Activated CD8-positive, alpha-beta T cell treated with anti-CD3 and anti-CD28 coated beads for 36 hours (primary cell): Measurements from ENCODE around the gene CCND1. TPM values are rescaled to one million over a fixed set of nuclear protein-coding genes. Genes with fewer than 3 reads are reported as not detected.

Experiments used
- ATAC-seq: fragments of 200-7000 bp; cut with Tn5 transposase; one replicate; pipeline ENCODE4 v1.10.0; 2021; ENCODE audit warnings: mild to moderate bottlenecking, moderate library complexity
- CTCF ChIA-PET: fragments of 350-600 bp; sonication (Branson Sonifier 250); formaldehyde crosslinking; loops from one replicate; lab custom pipeline; 2021; ENCODE audit warnings: antibody characterized with exemption; lab: Charles Lee
- POLR2A ChIA-PET: fragments of 350-600 bp; sonication (Branson Sonifier 250); formaldehyde crosslinking; loops from one replicate; lab custom pipeline; 2021; ENCODE audit warnings: antibody characterized with exemption; lab: Charles Lee
- DNase-seq: peaks from one replicate; pipeline ENCODE4 v3.0.0-alpha.2; 2020
- H3K27ac Mint-ChIP-seq: one replicate; pipeline ENCODE4 v1.8.0; 2021; ENCODE audit warnings: mild to moderate bottlenecking, mixed read lengths
- H3K27me3 Mint-ChIP-seq: one replicate; pipeline ENCODE4 v1.8.0; 2021; ENCODE audit warnings: mixed read lengths
- H3K36me3 Mint-ChIP-seq: one replicate; pipeline ENCODE4 v1.8.0; 2021; ENCODE audit warnings: low read depth, mixed read lengths
- H3K4me1 Mint-ChIP-seq: one replicate; pipeline ENCODE4 v1.8.0; 2021; ENCODE audit warnings: low read depth, mixed read lengths
- H3K4me3 Mint-ChIP-seq: one replicate; pipeline ENCODE4 v1.8.0; 2021; ENCODE audit warnings: mild to moderate bottlenecking, moderate library complexity, mixed read lengths
- H3K9me3 Mint-ChIP-seq: one replicate; pipeline ENCODE4 v1.8.0; 2021; ENCODE audit warnings: mixed read lengths
- intact Hi-C: fragments of 100-400 bp; cut with micrococcal nuclease; formaldehyde crosslinking; loops from one replicate; pipeline ENCODE4 v1.10.0; 2022
- total RNA-seq, 2 experiments: library from RNA; stranded (reverse); gene quantifications; one replicate each; pipeline ENCODE4 v1.2.3, GENCODE V29; 2021
- TF ChIP-seq, protein P1 (sequence below): fragments of 200-600 bp; IDR thresholded peaks from one replicate; pipeline ENCODE4 v1.8.0; 2022; ENCODE audit warnings: antibody characterized with exemption, mild to moderate bottlenecking

CCND1 gene
- total RNA-seq, 2 experiments from 2014 or later, result 2.8 to 3.3 TPM

DNA sequence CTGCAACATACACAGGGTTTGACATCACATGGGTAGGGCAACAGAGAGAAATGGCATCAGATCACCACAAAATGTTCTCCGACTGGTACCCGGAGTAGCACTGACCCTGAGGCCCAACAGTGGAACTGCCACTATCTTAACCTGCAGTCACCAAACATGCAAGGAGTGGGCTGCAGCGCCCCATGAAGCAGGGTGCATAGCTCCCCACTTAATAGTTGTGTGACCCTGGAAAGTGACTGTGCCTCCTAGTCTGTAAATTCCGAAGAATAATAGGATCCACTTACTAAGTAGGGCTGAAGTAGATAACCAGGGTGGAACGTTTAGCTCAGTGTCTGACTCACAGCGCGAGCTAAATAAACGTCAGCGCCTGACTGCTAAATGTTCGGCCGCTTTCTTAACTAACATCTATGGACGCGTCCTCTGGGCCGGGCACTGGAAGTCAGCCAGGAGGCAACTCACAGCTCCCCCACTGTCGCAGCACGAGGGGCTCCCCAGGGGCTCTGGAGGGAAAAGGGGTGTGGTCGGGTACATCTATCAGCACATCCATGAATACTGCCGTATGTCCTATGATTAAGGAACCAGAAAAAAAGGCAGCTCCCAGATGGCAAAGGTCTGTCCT lies 33.4 kb downstream of the CCND1 start:
- ChIA-PET POLR2A (interaction anchor here (0.6 to 1.3 kb wide), 5 partner anchors 12 to 507 kb away, joined by 3 to 4 read pairs (median 3); no protein-coding TSS in a partner anchor), CTCF (interaction anchor here (0.7 to 2.2 kb wide), 6 partner anchors 11 to 576 kb away, joined by 3 to 7 read pairs (median 3); no protein-coding TSS in a partner anchor)
- Mint-ChIP-seq H3K36me3 (peaks cover 16% of the 10 kb centered on the region), H3K4me3 (peak overlapping the region; percentile 90), H3K27me3 (peaks cover 1% of the 10 kb centered on the region), H3K4me1 (peaks cover 24% of the 10 kb centered on the region), H3K27ac (peak overlapping the region; percentile 88), H3K9me3 (no peaks in the 10 kb centered on the region)
- intact Hi-C loops, result no loop called here
- TF ChIP-seq, protein P1, sequence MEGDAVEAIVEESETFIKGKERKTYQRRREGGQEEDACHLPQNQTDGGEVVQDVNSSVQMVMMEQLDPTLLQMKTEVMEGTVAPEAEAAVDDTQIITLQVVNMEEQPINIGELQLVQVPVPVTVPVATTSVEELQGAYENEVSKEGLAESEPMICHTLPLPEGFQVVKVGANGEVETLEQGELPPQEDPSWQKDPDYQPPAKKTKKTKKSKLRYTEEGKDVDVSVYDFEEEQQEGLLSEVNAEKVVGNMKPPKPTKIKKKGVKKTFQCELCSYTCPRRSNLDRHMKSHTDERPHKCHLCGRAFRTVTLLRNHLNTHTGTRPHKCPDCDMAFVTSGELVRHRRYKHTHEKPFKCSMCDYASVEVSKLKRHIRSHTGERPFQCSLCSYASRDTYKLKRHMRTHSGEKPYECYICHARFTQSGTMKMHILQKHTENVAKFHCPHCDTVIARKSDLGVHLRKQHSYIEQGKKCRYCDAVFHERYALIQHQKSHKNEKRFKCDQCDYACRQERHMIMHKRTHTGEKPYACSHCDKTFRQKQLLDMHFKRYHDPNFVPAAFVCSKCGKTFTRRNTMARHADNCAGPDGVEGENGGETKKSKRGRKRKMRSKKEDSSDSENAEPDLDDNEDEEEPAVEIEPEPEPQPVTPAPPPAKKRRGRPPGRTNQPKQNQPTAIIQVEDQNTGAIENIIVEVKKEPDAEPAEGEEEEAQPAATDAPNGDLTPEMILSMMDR, result no peak
- ATAC-seq (peak; percentile 14), DNase-seq (peak; percentile 41)

DNA sequence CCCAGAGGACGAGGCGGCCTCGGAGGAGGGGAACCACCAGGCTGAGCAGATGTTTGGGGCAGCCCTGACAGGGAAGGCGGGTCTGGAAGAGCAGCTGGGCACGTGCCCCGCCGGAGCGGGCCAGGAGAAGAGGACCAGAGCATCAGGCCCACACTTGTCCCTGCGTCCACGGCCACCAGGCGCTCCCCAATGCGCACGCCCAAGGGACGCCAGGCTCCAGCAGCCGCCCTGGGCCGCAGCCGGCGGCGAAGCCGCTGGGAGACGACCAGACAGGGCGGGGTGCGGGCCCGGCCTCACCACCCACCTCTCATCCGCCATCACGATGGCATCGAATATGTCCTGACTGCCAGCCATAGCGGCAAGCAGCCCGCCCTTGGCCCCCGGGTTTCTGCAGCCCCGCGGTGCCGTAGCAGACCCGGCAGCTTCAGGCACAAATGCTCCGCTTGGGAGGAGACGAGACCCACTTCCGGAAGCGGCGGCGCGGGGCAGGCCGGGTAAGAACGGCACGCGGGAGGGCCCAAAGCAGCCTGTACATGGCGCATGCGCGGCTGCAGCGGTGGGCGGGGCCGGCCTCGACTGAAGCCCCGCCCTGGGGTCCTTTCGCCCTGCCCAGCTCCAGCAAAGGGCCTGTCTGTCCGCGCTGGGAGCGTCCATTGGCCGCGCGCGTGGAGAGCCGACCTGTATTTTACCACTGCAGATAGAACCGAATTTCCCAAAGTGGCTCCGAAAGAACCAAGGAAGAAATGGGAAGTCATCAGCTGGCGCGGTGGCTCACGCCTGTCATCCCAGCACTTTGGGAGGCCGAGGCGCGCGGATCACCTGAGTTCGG lies 34.1 kb downstream of the CCND1 start, which contains the start of gene LTO1:
LTO1 (minus strand) TSS at position 468 of the 829 bp plus-strand sequence; CDS start at position 354, 114 bp downstream.
- peaks cover 1% of the 10 kb centered on the region for H3K27me3 Mint-ChIP-seq
- intact Hi-C loops, result no loop called here
- POLR2A ChIA-PET, result interaction anchor here (0.6 to 1.3 kb wide), 5 partner anchors 13 to 508 kb away, joined by 3 to 4 read pairs (median 3); no protein-coding TSS in a partner anchor

DNA sequence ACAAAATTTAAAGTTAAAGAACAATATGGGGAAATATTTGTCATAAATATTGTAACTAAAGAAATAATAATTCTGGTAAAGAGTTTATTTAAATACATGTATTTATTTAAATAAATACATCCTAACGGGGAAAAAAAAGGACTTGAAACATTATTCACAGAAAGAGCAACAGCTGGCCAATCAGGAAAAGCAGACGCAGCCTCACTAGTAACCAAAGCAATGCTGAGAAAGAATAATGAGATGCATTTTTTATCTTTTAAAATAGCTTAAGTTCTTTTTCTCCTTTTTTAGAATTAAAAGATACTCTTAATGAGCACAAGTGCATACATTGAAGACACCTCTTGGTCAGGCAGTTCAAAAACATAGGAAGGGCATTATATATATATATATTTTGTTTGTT lies 36.8 kb downstream of the CCND1 start:
- H3K27me3 Mint-ChIP-seq, result peaks cover 1% of the 10 kb centered on the region
- DNase-seq (no peak), ATAC-seq (no peak)
- H3K9me3 Mint-ChIP-seq, result no peaks in the 10 kb centered on the region
- TF ChIP-seq, protein P1, result no peak
- peaks cover 4% of the 10 kb centered on the region for H3K36me3 Mint-ChIP-seq
- CTCF ChIA-PET, result no interaction called here
- H3K4me3 Mint-ChIP-seq, result no peak overlapping the region
- POLR2A ChIA-PET, result no interaction called here
- no peak overlapping the region for H3K27ac Mint-ChIP-seq
- peaks cover 12% of the 10 kb centered on the region for H3K4me1 Mint-ChIP-seq
- intact Hi-C loops, result no loop called here

More for the DNA sequence above, 34.1 kb downstream of the CCND1 start, which contains the start of gene LTO1:
- Mint-ChIP-seq H3K4me1 (peaks cover 22% of the 10 kb centered on the region), H3K36me3 (peaks cover 12% of the 10 kb centered on the region), H3K9me3 (no peaks in the 10 kb centered on the region), H3K27ac (peak within 1 kb of the TSS; percentile 89), H3K4me3 (peak within 1 kb of the TSS; percentile 90)
- ATAC-seq (peak; percentile 96), DNase-seq (peak; percentile 96)
- CTCF ChIA-PET, result interaction anchor here (1.1 to 2.2 kb wide), 4 partner anchors 10 to 168 kb away, joined by 3 to 7 read pairs (median 4); no protein-coding TSS in a partner anchor
- TF ChIP-seq, protein P1, result no peak

DNA sequence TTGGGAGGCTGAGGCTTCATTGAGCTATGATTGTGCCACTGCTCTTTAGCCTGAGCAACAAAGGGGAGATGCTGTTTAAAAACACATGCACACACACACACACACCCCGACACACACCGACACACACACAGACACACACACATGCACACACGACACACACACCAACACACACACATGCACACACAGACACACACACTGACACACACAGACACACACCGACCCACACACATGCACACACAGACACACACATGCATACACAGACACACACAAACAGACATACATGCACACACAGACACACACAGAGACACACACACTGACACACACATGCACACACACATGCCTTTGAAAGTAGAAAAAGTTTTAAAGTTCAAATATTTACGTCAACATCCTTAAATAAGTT lies 39.7 kb downstream of the CCND1 start:
- Mint-ChIP-seq H3K4me3 (no peak overlapping the region), H3K9me3 (no peaks in the 10 kb centered on the region), H3K27me3 (peaks cover 4% of the 10 kb centered on the region), H3K27ac (no peak overlapping the region), H3K4me1 (peaks cover 3% of the 10 kb centered on the region), H3K36me3 (no peaks in the 10 kb centered on the region)
- ATAC-seq (no peak), DNase-seq (no peak)
- POLR2A ChIA-PET, result no interaction called here
- CTCF ChIA-PET, result no interaction called here
- TF ChIP-seq, protein P1, result no peak
- intact Hi-C loops, result loop anchor here (10.0 kb wide), 1 partner anchor 514 kb away; no protein-coding TSS in a partner anchor
